ENCODE measurements around the gene HLA-F.

GRCh38 chr6:29710281-29710941 lies 12.8 kb upstream of the HLA-F start:
- TF ChIP-seq, protein P1, sequence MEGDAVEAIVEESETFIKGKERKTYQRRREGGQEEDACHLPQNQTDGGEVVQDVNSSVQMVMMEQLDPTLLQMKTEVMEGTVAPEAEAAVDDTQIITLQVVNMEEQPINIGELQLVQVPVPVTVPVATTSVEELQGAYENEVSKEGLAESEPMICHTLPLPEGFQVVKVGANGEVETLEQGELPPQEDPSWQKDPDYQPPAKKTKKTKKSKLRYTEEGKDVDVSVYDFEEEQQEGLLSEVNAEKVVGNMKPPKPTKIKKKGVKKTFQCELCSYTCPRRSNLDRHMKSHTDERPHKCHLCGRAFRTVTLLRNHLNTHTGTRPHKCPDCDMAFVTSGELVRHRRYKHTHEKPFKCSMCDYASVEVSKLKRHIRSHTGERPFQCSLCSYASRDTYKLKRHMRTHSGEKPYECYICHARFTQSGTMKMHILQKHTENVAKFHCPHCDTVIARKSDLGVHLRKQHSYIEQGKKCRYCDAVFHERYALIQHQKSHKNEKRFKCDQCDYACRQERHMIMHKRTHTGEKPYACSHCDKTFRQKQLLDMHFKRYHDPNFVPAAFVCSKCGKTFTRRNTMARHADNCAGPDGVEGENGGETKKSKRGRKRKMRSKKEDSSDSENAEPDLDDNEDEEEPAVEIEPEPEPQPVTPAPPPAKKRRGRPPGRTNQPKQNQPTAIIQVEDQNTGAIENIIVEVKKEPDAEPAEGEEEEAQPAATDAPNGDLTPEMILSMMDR (IDR thresholded peaks at IDR 0.05; ENCODE audit: low read depth, low read length): no peak
- no peak for TF ChIP-seq POLR2A (IDR thresholded peaks at IDR 0.05; ENCODE audit: extremely low read depth, insufficient read length)
